Ovary (tissue), 9 donors: ENCODE measurements around the gene ERF. TPM values are rescaled to one million over a fixed set of nuclear protein-coding genes. Genes with fewer than 3 reads are reported as not detected.

ENCODE experiments used
- DNase-seq, 5 donors: peaks; one replicate each; pipeline ENCODE4 v3.0.0-alpha.2; 2019 to 2020
- H3K27ac ChIP-seq, 2 donors: fragments of 200-600 bp; one replicate each; pipeline versions ENCODE4 v1.5.1 to v1.8.0; 2019 to 2022
- H3K27me3 ChIP-seq: fragments of 200-600 bp; one replicate; pipeline ENCODE4 v1.8.0; 2022
- H3K36me3 ChIP-seq: fragments of 200-600 bp; sonication (generic); one replicate; pipeline ENCODE4 v1.5.1; 2019
- H3K4me1 ChIP-seq: one replicate; pipeline ENCODE4 v1.8.1; 2013; ENCODE audit warnings: mild to moderate bottlenecking, moderate library complexity; ENCODE audit not compliant: insufficient read depth
- H3K4me3 ChIP-seq: fragments of 200-600 bp; sonication (generic); one replicate; pipeline ENCODE4 v1.5.1; 2017
- H3K9me3 ChIP-seq, 2 donors: fragments of 200-600 bp in 1 of 2; sonication (generic) in 1 of 2; one replicate each; pipeline versions ENCODE4 v1.5.1 to v1.8.1; 2013 to 2019; ENCODE audit warnings: mild to moderate bottlenecking in 1 of 2, moderate library complexity in 1 of 2
- CTCF ChIP-seq, 3 donors: fragments of 450-650 bp in 2 of 3; fragments of 200-600 bp in 1 of 3; IDR thresholded peaks; one replicate each; pipeline versions ENCODE4 v1.5.1 to v1.8.0; 2016 to 2022; ENCODE audit warnings: antibody characterized with exemption in 3 of 3, mild to moderate bottlenecking in 1 of 3
- EP300 ChIP-seq: sonication (generic); formaldehyde crosslinking; IDR thresholded peaks from one replicate; pipeline ENCODE4 v1.6.1; 2017; ENCODE audit warnings: antibody characterized with exemption
- POLR2A ChIP-seq: fragments of 450-650 bp; IDR thresholded peaks from one replicate; pipeline ENCODE4 v1.6.1; 2017; ENCODE audit warnings: antibody characterized with exemption, mild to moderate bottlenecking, moderate library complexity
- WGBS, 3 donors: extraction: QIAGEN DNeasy Blood & Tissue Kit in 1 of 3; methylation state at CpG; one replicate each; pipeline versions ENCODE4 v1.1.5 to v1.1.7; 2013 to 2017; 5-methylcytosine and 5-hydroxymethylcytosine counted together
- intact Hi-C, 4 donors: fragments of 100-400 bp; cut with DNase I; formaldehyde crosslinking; loops; one replicate each; pipeline versions ENCODE4 v1.11.0 to v1.15.1; 2022 to 2023
- polyA plus RNA-seq, 2 donors: library from polyadenylated mRNA; stranded (reverse); fragments of 200-250 nt in 1 of 2; fragments of 350-450 nt in 1 of 2; fragmentation: Illumina TruSeq in 1 of 2; extraction: RNeasy Lipid Tissue Mini Kit (QIAGEN cat#74804) in 1 of 2; gene quantifications; one replicate each; pipeline ENCODE4 v1.2.3, GENCODE V29; 2013 to 2014
- total RNA-seq, 7 donors: library from RNA; depleted of rRNA in 2 of 7; stranded (reverse); fragments of >200 nt in 2 of 7; fragmentation: NEBNext Ultra II Directional in 3 of 7; extraction: Animal tissue kit (Norgen Biotek cat#: 25700) in 3 of 7; gene quantifications; one replicate each; pipeline versions ENCODE4 v1.1.0 to v1.2.4, GENCODE V29; 2016 to 2023
- donor health status: DM: no; HTN: no; CAD: no; lungs with moderate emphysema.
- donor health status: DM: no; HTN: no; CAD: no.
- donor health status: Bipolar disorder and iron deficiency.
- donor health status: DM: yes; HTN: yes; CAD: no.
- donor health status: DM: no; HTN: no; CAD: no.
- donor health status: DM: yes; HTN: yes; CAD: no.

The ERF gene
- total and polyA plus RNA-seq, 9 donors: 23.1 to 110 (median 57.7) TPM

- Histone ChIP-seq H3K27me3 (no peaks in the 10 kb centered on the region), H3K36me3 (no peaks in the 10 kb centered on the region), H3K4me3 (peak within 1 kb of the TSS; percentile 93), H3K9me3 (no peaks in the 10 kb centered on the region), H3K4me1 (peaks cover 6% of the 10 kb centered on the region), H3K27ac (peak within 1 kb of the TSS; percentile 84 to 93)
- intact Hi-C loops: no loop called here
- DNase-seq: peak; percentile 97 to 99 (median 98)
- TF ChIP-seq CTCF (IDR thresholded peaks at IDR 0.05): no peak
- TF ChIP-seq POLR2A: peak; percentile 56
- WGBS, 3 donors: 13 to 15% (median 13%) methylated on average over 54 to 57 of the region's 57 CpGs
Observed at GRCh38 chr19:42217520-42218437, 37.1 kb downstream of the ERF start, which contains the start of gene DEDD2. TSS of gene DEDD2 (minus strand) at chr19:42217677. CDS start at chr19:42217007, 670 bp downstream.

GRCh38 chr19:42216653-42217519, 38.0 kb downstream of the ERF start:
- TF ChIP-seq POLR2A (no peak), EP300 (no peak), CTCF (IDR thresholded peaks at IDR 0.05) (no peak)
- peaks cover 6% of the 10 kb centered on the region for H3K4me1 ChIP-seq
- intact Hi-C loops: no loop called here
- no peaks in the 10 kb centered on the region for H3K9me3 ChIP-seq
- H3K27ac ChIP-seq: peak overlapping the region; percentile 84 to 93
- H3K27me3 ChIP-seq: no peaks in the 10 kb centered on the region
- DNase-seq: peak; percentile 61 to 76 (median 69)
- peak overlapping the region; percentile 93 for H3K4me3 ChIP-seq
- no peaks in the 10 kb centered on the region for H3K36me3 ChIP-seq
- WGBS, 3 donors: 1 to 2% (median 1%) methylated on average over 28 to 79 of the region's 79 CpGs

- Histone ChIP-seq H3K27ac (no peak overlapping the region), H3K36me3 (no peaks in the 10 kb centered on the region), H3K9me3 (no peaks in the 10 kb centered on the region), H3K27me3 (no peaks in the 10 kb centered on the region), H3K4me1 (peaks cover 3% of the 10 kb centered on the region), H3K4me3 (no peak overlapping the region)
- intact Hi-C loops: no loop called here
- 74 to 78% (median 74%) methylated on average over 11 of the region's 11 CpGs for WGBS, 3 donors
- DNase-seq: no peak
- TF ChIP-seq POLR2A (no peak), CTCF (IDR thresholded peaks at IDR 0.05) (no peak), EP300 (no peak)
Observed at GRCh38 chr19:42214810-42215485, 40.0 kb downstream of the ERF start.

- no peaks in the 10 kb centered on the region for H3K36me3 ChIP-seq
- H3K9me3 ChIP-seq: no peaks in the 10 kb centered on the region
- WGBS, 3 donors: 81 to 100% (median 91%) methylated on average over 1 of the region's 1 CpG
- TF ChIP-seq POLR2A: no peak
- no peak for TF ChIP-seq CTCF (IDR thresholded peaks at IDR 0.05)
- TF ChIP-seq EP300: no peak
- H3K27ac ChIP-seq: no peak overlapping the region
- H3K4me1 ChIP-seq: no peaks in the 10 kb centered on the region
- DNase-seq: no peak
- intact Hi-C loops: no loop called here
- H3K4me3 ChIP-seq: no peak overlapping the region
- H3K27me3 ChIP-seq: no peaks in the 10 kb centered on the region
Observed at GRCh38 chr19:42212886-42213285, 42.0 kb downstream of the ERF start.
